GM20000 (cell line): ENCODE data around the gene CREB3L1.

Experiments used
- DNase-seq: peaks from one replicate; pipeline ENCODE4 v3.0.0; 2012; ENCODE audit warnings: low spot score
- TF ChIP-seq, protein P1 (sequence below): IDR thresholded peaks from 2 replicates; pipeline ENCODE4 v1.5.1; 2012; ENCODE audit warnings: mild to moderate bottlenecking, control low read depth; ENCODE audit errors: extremely low read depth, missing control alignments

CREB3L1 gene

GRCh38 chr11:46267930-46268329 lies 9.5 kb upstream of the CREB3L1 start:
- DNase-seq = no peak
- TF ChIP-seq, protein P1, sequence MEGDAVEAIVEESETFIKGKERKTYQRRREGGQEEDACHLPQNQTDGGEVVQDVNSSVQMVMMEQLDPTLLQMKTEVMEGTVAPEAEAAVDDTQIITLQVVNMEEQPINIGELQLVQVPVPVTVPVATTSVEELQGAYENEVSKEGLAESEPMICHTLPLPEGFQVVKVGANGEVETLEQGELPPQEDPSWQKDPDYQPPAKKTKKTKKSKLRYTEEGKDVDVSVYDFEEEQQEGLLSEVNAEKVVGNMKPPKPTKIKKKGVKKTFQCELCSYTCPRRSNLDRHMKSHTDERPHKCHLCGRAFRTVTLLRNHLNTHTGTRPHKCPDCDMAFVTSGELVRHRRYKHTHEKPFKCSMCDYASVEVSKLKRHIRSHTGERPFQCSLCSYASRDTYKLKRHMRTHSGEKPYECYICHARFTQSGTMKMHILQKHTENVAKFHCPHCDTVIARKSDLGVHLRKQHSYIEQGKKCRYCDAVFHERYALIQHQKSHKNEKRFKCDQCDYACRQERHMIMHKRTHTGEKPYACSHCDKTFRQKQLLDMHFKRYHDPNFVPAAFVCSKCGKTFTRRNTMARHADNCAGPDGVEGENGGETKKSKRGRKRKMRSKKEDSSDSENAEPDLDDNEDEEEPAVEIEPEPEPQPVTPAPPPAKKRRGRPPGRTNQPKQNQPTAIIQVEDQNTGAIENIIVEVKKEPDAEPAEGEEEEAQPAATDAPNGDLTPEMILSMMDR = no peak

- TF ChIP-seq, protein P1 = no peak
Observed at GRCh38 chr11:46270684-46271083, 6.8 kb upstream of the CREB3L1 start.

GRCh38 chr11:46271407-46271806 lies 6.1 kb upstream of the CREB3L1 start:
- TF ChIP-seq, protein P1 = no peak
- no peak for DNase-seq

More at GRCh38 chr11:46270684-46271083, 6.8 kb upstream of the CREB3L1 start:
- DNase-seq = peak; percentile 66

DNA sequence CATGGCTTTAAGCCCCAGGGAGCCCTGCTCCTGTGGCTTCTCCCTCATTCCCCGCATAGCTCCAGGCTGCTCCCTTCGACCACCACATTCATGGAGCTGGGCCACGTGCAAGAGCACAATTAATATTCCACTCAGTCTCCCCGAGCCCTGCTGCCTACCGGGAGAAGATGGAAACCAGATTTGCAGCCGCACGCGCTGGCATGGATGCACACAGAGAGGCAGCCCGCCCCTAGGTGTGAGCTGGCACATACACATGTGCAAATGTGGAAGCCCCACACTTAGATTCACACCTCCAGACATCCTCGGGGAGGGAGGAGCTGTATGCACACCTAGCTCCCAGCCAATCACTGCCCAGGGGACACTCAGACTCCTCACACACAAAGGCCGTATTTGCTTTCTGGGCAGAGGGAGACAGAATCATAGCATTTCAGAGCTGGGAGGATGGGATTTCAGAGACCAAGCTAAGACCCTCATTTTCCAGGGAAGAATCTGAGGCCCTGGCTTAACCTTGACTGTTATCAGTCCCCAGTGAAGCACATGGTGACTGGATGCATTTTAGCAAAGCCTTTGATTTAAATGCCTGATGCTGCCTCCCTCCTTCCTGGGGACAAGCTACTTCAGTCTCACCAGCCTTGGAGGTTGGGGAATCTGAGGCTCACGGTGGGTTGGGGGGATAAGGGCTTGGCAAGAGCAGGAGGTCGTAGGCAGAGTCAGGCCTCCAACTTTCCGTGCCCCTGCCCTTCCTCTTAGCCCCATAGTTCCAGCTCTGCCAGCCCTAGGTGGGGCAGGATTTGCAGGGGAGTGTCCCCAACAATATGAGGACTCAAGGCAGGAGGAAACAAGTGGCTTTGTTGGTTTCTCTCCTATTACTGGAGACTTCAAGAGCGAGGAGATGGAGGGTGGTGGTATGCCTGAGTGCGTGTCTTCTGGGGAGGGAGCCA lies 5.3 kb upstream of the CREB3L1 start:
- TF ChIP-seq, protein P1 = no peak
- DNase-seq = no peak

- TF ChIP-seq, protein P1 = no peak
Observed at GRCh38 chr11:46272816-46273427, 4.5 kb upstream of the CREB3L1 start.

GRCh38 chr11:46273511-46274205 lies 3.8 kb upstream of the CREB3L1 start:
- DNase-seq = no peak
- TF ChIP-seq, protein P1 = no peak

More at GRCh38 chr11:46272816-46273427, 4.5 kb upstream of the CREB3L1 start:
- DNase-seq = no peak
